NCI-H748 (cell line): Measurements from ENCODE around the gene UBAC1.
"Not testable (repeated sequence)": the region's sequence is repeated elsewhere in the genome, so short reads cannot be mapped to it uniquely, and the experiment has no call there.

Source experiments
- DNase-seq: peaks from one replicate; lab custom pipeline; 2025; ENCODE audit not compliant: unreplicated experiment; lab: John Stamatoyannopoulos, UW

The UBAC1 gene

GRCh38 chr9:135924628-135925338 is 36.4 kb downstream of the UBAC1 start:
- no peak for DNase-seq

- DNase-seq, result no peak
Observed at GRCh38 chr9:135923508-135923907, 37.7 kb downstream of the UBAC1 start.

- DNase-seq, result no peak
Observed at GRCh38 chr9:135921749-135922310, 39.3 kb downstream of the UBAC1 start.

GRCh38 chr9:135920973-135921585 is 40.1 kb downstream of the UBAC1 start:
- no peak for DNase-seq

GRCh38 chr9:135920256-135920930 is 40.8 kb downstream of the UBAC1 start:
- DNase-seq, result no peak

- DNase-seq, result no peak
Observed at GRCh38 chr9:135919318-135919890, 41.8 kb downstream of the UBAC1 start.

- not testable (repeated sequence) for DNase-seq
Observed at GRCh38 chr9:135916227-135916626, 44.9 kb downstream of the UBAC1 start.

GRCh38 chr9:135914921-135915320 is 46.3 kb downstream of the UBAC1 start:
- no peak for DNase-seq

GRCh38 chr9:135911233-135911632 is 49.9 kb downstream of the UBAC1 start:
- not testable (repeated sequence) for DNase-seq

- no peak for DNase-seq
Observed at GRCh38 chr9:135910757-135911156, 50.4 kb downstream of the UBAC1 start.

GRCh38 chr9:135910216-135910615 is 51.0 kb downstream of the UBAC1 start:
- no peak for DNase-seq

- DNase-seq, result no peak
Observed at GRCh38 chr9:135909371-135909770, 51.8 kb downstream of the UBAC1 start.

- no peak for DNase-seq
Observed at GRCh38 chr9:135908754-135909204, 52.4 kb downstream of the UBAC1 start.

GRCh38 chr9:135908093-135908753 is 53.0 kb downstream of the UBAC1 start:
- peak; percentile 59 for DNase-seq

GRCh38 chr9:135907431-135908092 is 53.6 kb downstream of the UBAC1 start, which contains the start of gene CAMSAP1:
CAMSAP1 (minus strand) TSS chr9:135907546; CDS start chr9:135907159, 387 bp downstream.
- peak; percentile 93 for DNase-seq

GRCh38 chr9:135907006-135907430 is 54.2 kb downstream of the UBAC1 start:
- peak; percentile 74 for DNase-seq

GRCh38 chr9:135906291-135907005 is 54.7 kb downstream of the UBAC1 start:
- peak; percentile 35 for DNase-seq

- DNase-seq, result no peak
Observed at GRCh38 chr9:135905380-135906258, 55.6 kb downstream of the UBAC1 start.
